OCI-LY1 (cell line): ENCODE measurements around the gene PIEZO1.

Experiments
- EZH2 ChIP-seq: fragments of 200-600 bp; sonication (generic), shearing (Covaris generic); IDR thresholded peaks from 2 replicates; pipeline ENCODE4 v1.8.0; 2017; ENCODE audit warnings: borderline replicate concordance, mixed run types, mild to moderate bottlenecking, antibody characterized with exemption, low read length, moderate library complexity, mixed read lengths
- TF ChIP-seq, protein P1 (sequence below): fragments of 200-600 bp; sonication (generic), shearing (Covaris generic); IDR thresholded peaks from 2 replicates; pipeline ENCODE4 v1.5.1; 2017; ENCODE audit warnings: mild to moderate bottlenecking, antibody characterized with exemption, low read length, moderate library complexity, mixed read lengths

- TF ChIP-seq, protein P1, sequence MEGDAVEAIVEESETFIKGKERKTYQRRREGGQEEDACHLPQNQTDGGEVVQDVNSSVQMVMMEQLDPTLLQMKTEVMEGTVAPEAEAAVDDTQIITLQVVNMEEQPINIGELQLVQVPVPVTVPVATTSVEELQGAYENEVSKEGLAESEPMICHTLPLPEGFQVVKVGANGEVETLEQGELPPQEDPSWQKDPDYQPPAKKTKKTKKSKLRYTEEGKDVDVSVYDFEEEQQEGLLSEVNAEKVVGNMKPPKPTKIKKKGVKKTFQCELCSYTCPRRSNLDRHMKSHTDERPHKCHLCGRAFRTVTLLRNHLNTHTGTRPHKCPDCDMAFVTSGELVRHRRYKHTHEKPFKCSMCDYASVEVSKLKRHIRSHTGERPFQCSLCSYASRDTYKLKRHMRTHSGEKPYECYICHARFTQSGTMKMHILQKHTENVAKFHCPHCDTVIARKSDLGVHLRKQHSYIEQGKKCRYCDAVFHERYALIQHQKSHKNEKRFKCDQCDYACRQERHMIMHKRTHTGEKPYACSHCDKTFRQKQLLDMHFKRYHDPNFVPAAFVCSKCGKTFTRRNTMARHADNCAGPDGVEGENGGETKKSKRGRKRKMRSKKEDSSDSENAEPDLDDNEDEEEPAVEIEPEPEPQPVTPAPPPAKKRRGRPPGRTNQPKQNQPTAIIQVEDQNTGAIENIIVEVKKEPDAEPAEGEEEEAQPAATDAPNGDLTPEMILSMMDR: no peak
- no peak for TF ChIP-seq EZH2
These were observed 28.5 kb upstream of the PIEZO1 start for GRCh38 chr16:88813269-88814143.
